ENCODE results near the gene ADGRB3. TPM values are rescaled to one million over a fixed set of nuclear protein-coding genes. Genes with fewer than 3 reads are reported as not detected.

Gene ADGRB3
- total RNA-seq, 1 donor from 2014 or later: 2.7 TPM

- peak overlapping the region; percentile 72 for H3K27ac ChIP-seq
- H3K9me3 ChIP-seq: no peaks in the 10 kb centered on the region
- no peak for DNase-seq (ENCODE audit: extremely low spot score in 2 of 2)
- H3K27me3 ChIP-seq: no peaks in the 10 kb centered on the region
- intact Hi-C loops (cut with DNase I): no loop called here
- H3K4me3 ChIP-seq: peak overlapping the region; percentile 55 to 68
- no peak for TF ChIP-seq POLR2AphosphoS5 (IDR thresholded peaks at IDR 0.05; ENCODE audit: insufficient read depth in 1 of 2, low read depth in 1 of 2)
- TF ChIP-seq, protein P1, sequence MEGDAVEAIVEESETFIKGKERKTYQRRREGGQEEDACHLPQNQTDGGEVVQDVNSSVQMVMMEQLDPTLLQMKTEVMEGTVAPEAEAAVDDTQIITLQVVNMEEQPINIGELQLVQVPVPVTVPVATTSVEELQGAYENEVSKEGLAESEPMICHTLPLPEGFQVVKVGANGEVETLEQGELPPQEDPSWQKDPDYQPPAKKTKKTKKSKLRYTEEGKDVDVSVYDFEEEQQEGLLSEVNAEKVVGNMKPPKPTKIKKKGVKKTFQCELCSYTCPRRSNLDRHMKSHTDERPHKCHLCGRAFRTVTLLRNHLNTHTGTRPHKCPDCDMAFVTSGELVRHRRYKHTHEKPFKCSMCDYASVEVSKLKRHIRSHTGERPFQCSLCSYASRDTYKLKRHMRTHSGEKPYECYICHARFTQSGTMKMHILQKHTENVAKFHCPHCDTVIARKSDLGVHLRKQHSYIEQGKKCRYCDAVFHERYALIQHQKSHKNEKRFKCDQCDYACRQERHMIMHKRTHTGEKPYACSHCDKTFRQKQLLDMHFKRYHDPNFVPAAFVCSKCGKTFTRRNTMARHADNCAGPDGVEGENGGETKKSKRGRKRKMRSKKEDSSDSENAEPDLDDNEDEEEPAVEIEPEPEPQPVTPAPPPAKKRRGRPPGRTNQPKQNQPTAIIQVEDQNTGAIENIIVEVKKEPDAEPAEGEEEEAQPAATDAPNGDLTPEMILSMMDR (IDR thresholded peaks at IDR 0.05): no peak
- no peak for TF ChIP-seq POLR2A (IDR thresholded peaks at IDR 0.05)
- no peaks in the 10 kb centered on the region for H3K36me3 ChIP-seq
- H3K4me1 ChIP-seq: peaks cover 17% of the 10 kb centered on the region
Observed at GRCh38 chr6:68635706-68636513, 828 bp downstream of the ADGRB3 start.

DNA sequence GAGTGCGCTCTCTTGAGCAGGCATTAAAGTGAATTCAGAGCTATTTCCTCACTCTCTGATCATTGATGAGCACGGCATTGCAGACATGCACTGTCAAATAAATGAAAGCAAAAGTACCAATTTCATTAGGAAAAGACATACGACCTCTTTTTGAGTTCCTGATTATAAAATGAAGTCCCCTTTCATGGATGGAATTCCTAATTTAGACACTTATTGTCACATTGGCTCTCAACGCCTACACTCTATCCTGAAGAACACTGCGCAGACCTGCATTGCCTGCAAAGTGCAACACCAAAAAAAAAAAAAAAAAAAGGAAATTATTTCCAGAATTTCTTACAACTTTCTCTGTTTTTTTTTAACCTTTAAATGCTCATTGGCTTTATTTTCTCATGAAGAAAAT lies 1.6 kb downstream of the ADGRB3 start:
- intact Hi-C loops (cut with DNase I): no loop called here
- no peak overlapping the region for H3K27ac ChIP-seq
- H3K9me3 ChIP-seq: no peaks in the 10 kb centered on the region
- no peak for DNase-seq (ENCODE audit: extremely low spot score in 2 of 2)
- TF ChIP-seq POLR2AphosphoS5 (IDR thresholded peaks at IDR 0.05; ENCODE audit: insufficient read depth in 1 of 2, low read depth in 1 of 2) (no peak), POLR2A (IDR thresholded peaks at IDR 0.05) (no peak)
- TF ChIP-seq, protein P1 (IDR thresholded peaks at IDR 0.05): no peak
- peak overlapping the region in 1 of 2 donors; percentile 68 for H3K4me3 ChIP-seq
- no peaks in the 10 kb centered on the region for H3K27me3 ChIP-seq
- H3K4me1 ChIP-seq: peaks cover 17% of the 10 kb centered on the region
- no peaks in the 10 kb centered on the region for H3K36me3 ChIP-seq

DNA sequence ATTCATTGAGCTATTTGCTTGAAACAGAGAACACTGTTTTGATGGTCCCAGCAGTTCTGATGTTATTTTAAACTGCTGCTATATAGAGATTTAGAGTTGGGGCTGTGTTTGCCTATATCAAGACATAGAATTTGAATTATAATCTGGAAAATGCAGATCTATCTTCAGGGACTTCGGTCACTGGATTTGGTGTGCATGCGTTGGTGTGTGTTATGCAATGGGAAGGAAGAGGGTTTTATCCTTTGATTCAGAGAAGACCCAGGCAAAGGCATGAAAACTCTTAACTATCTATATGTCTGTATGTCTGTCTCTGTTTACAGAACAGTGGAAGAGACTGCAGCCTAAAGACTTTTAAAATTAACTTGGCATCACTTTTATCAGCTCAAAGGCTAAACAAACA lies 2.0 kb downstream of the ADGRB3 start:
- Histone ChIP-seq H3K36me3 (no peaks in the 10 kb centered on the region), H3K27me3 (no peaks in the 10 kb centered on the region), H3K27ac (no peak overlapping the region), H3K4me3 (no peak overlapping the region), H3K9me3 (no peaks in the 10 kb centered on the region), H3K4me1 (peaks cover 17% of the 10 kb centered on the region)
- DNase-seq (ENCODE audit: extremely low spot score in 2 of 2): no peak
- intact Hi-C loops (cut with DNase I): no loop called here
- TF ChIP-seq, protein P1 (IDR thresholded peaks at IDR 0.05): no peak
- TF ChIP-seq POLR2A (IDR thresholded peaks at IDR 0.05) (no peak), POLR2AphosphoS5 (IDR thresholded peaks at IDR 0.05; ENCODE audit: insufficient read depth in 1 of 2, low read depth in 1 of 2) (no peak)

GRCh38 chr6:68637782-68638181 lies 2.7 kb downstream of the ADGRB3 start:
- Histone ChIP-seq H3K27ac (no peak overlapping the region), H3K27me3 (no peaks in the 10 kb centered on the region), H3K36me3 (no peaks in the 10 kb centered on the region), H3K4me1 (peaks cover 17% of the 10 kb centered on the region), H3K4me3 (no peak overlapping the region), H3K9me3 (no peaks in the 10 kb centered on the region)
- no peak for TF ChIP-seq POLR2AphosphoS5 (IDR thresholded peaks at IDR 0.05; ENCODE audit: insufficient read depth in 1 of 2, low read depth in 1 of 2)
- TF ChIP-seq, protein P1 (IDR thresholded peaks at IDR 0.05): no peak
- TF ChIP-seq POLR2A (IDR thresholded peaks at IDR 0.05): no peak
- no peak for DNase-seq (ENCODE audit: extremely low spot score in 2 of 2)
- intact Hi-C loops (cut with DNase I): no loop called here

GRCh38 chr6:68638230-68638900 lies 3.3 kb downstream of the ADGRB3 start:
- Histone ChIP-seq H3K27me3 (no peaks in the 10 kb centered on the region), H3K4me3 (no peak overlapping the region), H3K36me3 (no peaks in the 10 kb centered on the region), H3K9me3 (no peaks in the 10 kb centered on the region), H3K27ac (no peak overlapping the region), H3K4me1 (peaks cover 17% of the 10 kb centered on the region)
- TF ChIP-seq POLR2AphosphoS5 (IDR thresholded peaks at IDR 0.05; ENCODE audit: insufficient read depth in 1 of 2, low read depth in 1 of 2): no peak
- TF ChIP-seq, protein P1 (IDR thresholded peaks at IDR 0.05): peak in 2 of 3 experiments; percentile 46 to 64
- intact Hi-C loops (cut with DNase I): no loop called here
- DNase-seq (ENCODE audit: extremely low spot score in 2 of 2): no peak
